ENCODE data around the gene TUBG2. TPM values are rescaled to one million over a fixed set of nuclear protein-coding genes. Genes with fewer than 3 reads are reported as not detected.

Gene TUBG2
- total RNA-seq, 2 experiments from 2014 or later = 9.0 to 9.7 TPM

GRCh38 chr17:42699415-42699740 lies 40.3 kb downstream of the TUBG2 start:
- no peak overlapping the region for H3K4me3 ChIP-seq (ENCODE audit: low read length)
- no peaks in the 10 kb centered on the region for H3K9me3 Mint-ChIP-seq
- intact Hi-C loops (cut with DNase I, micrococcal nuclease) = no loop called here
- H3K4me3 Mint-ChIP-seq = no peak overlapping the region
- no peak for TF ChIP-seq CTCF (IDR thresholded peaks at IDR 0.05)
- POLR2A ChIA-PET = no interaction called here
- ATAC-seq (ENCODE audit: poor library complexity) (no peak), DNase-seq (no peak)
- H3K27me3 Mint-ChIP-seq = no peaks in the 10 kb centered on the region
- H3K9me3 ChIP-seq (ENCODE audit: control insufficient read depth in 1 of 2, insufficient read depth in 1 of 2, low read length in 2 of 2) = no peaks in the 10 kb centered on the region
- H3K27ac ChIP-seq (ENCODE audit: low read depth in 1 of 2, low read length in 2 of 2) = no peak overlapping the region
- H3K36me3 ChIP-seq (ENCODE audit: insufficient read depth, low read length) = peaks cover 49% of the 10 kb centered on the region
- H3K36me3 Mint-ChIP-seq (ENCODE audit: low read depth) = peaks cover 53% of the 10 kb centered on the region
- H3K4me1 ChIP-seq (ENCODE audit: insufficient read depth, low read length) = peaks cover 9% of the 10 kb centered on the region
- CTCF ChIA-PET = no interaction called here
- H3K27me3 ChIP-seq (ENCODE audit: control insufficient read depth in 1 of 2, insufficient read depth in 2 of 2, low read length in 2 of 2) = no peaks in the 10 kb centered on the region
- H3K4me1 Mint-ChIP-seq (ENCODE audit: low read depth) = peaks cover under 1% of the 10 kb centered on the region
- no peak overlapping the region for H3K27ac Mint-ChIP-seq

GRCh38 chr17:42700586-42701289 lies 41.7 kb downstream of the TUBG2 start:
- Histone ChIP-seq H3K27ac (ENCODE audit: low read depth in 1 of 2, low read length in 2 of 2) (no peak overlapping the region), H3K27me3 (ENCODE audit: control insufficient read depth in 1 of 2, insufficient read depth in 2 of 2, low read length in 2 of 2) (no peaks in the 10 kb centered on the region), H3K4me1 (ENCODE audit: insufficient read depth, low read length) (peaks cover 22% of the 10 kb centered on the region), H3K4me3 (ENCODE audit: low read length) (no peak overlapping the region), H3K36me3 (ENCODE audit: insufficient read depth, low read length) (peaks cover 58% of the 10 kb centered on the region), H3K9me3 (ENCODE audit: control insufficient read depth in 1 of 2, insufficient read depth in 1 of 2, low read length in 2 of 2) (no peaks in the 10 kb centered on the region)
- TF ChIP-seq CTCF (IDR thresholded peaks at IDR 0.05) = no peak
- peaks cover 65% of the 10 kb centered on the region for H3K36me3 Mint-ChIP-seq (ENCODE audit: low read depth)
- ATAC-seq (ENCODE audit: poor library complexity) (no peak), DNase-seq (no peak)
- POLR2A ChIA-PET = no interaction called here
- CTCF ChIA-PET = no interaction called here
- no peaks in the 10 kb centered on the region for H3K27me3 Mint-ChIP-seq
- no peaks in the 10 kb centered on the region for H3K9me3 Mint-ChIP-seq
- no peak overlapping the region for H3K4me3 Mint-ChIP-seq
- intact Hi-C loops (cut with DNase I, micrococcal nuclease) = no loop called here
- H3K27ac Mint-ChIP-seq = no peak overlapping the region
- H3K4me1 Mint-ChIP-seq (ENCODE audit: low read depth) = peaks cover 8% of the 10 kb centered on the region

- Histone ChIP-seq H3K36me3 (ENCODE audit: insufficient read depth, low read length) (peaks cover 68% of the 10 kb centered on the region), H3K27me3 (ENCODE audit: control insufficient read depth in 1 of 2, insufficient read depth in 2 of 2, low read length in 2 of 2) (no peaks in the 10 kb centered on the region), H3K27ac (ENCODE audit: low read depth in 1 of 2, low read length in 2 of 2) (no peak overlapping the region), H3K9me3 (ENCODE audit: control insufficient read depth in 1 of 2, insufficient read depth in 1 of 2, low read length in 2 of 2) (no peaks in the 10 kb centered on the region), H3K4me1 (ENCODE audit: insufficient read depth, low read length) (peaks cover 39% of the 10 kb centered on the region), H3K4me3 (ENCODE audit: low read length) (no peak overlapping the region)
- no peak for ATAC-seq (ENCODE audit: poor library complexity)
- H3K4me1 Mint-ChIP-seq (ENCODE audit: low read depth) = peaks cover 22% of the 10 kb centered on the region
- POLR2A ChIA-PET = no interaction called here
- no peak overlapping the region for H3K27ac Mint-ChIP-seq
- H3K27me3 Mint-ChIP-seq = no peaks in the 10 kb centered on the region
- no peak for TF ChIP-seq CTCF (IDR thresholded peaks at IDR 0.05)
- no peaks in the 10 kb centered on the region for H3K9me3 Mint-ChIP-seq
- no peak for DNase-seq
- no peak overlapping the region for H3K4me3 Mint-ChIP-seq
- intact Hi-C loops (cut with DNase I, micrococcal nuclease) = no loop called here
- CTCF ChIA-PET = no interaction called here
- H3K36me3 Mint-ChIP-seq (ENCODE audit: low read depth) = peaks cover 78% of the 10 kb centered on the region
Observed at GRCh38 chr17:42702446-42702845, 43.4 kb downstream of the TUBG2 start.
